Chondrocyte (in vitro differentiated cells): ENCODE measurements around the gene TCF19. TPM values are rescaled to one million over a fixed set of nuclear protein-coding genes. Genes with fewer than 3 reads are reported as not detected.

Experiments used
- DNase-seq: peaks from one replicate; pipeline ENCODE4 v3.0.0; 2021; ENCODE audit warnings: mixed read lengths, low spot score
- H3K27ac Mint-ChIP-seq: one replicate; pipeline ENCODE4 v1.8.0; 2021; ENCODE audit warnings: mild to moderate bottlenecking, moderate library complexity, mixed read lengths; ENCODE audit not compliant: unreplicated experiment
- H3K27me3 Mint-ChIP-seq: 2 replicates; pipeline ENCODE4 v1.8.0; 2021; ENCODE audit warnings: low read depth, mixed read lengths
- H3K36me3 Mint-ChIP-seq: 2 replicates; pipeline ENCODE4 v1.8.0; 2021; ENCODE audit warnings: low read depth, mixed read lengths
- H3K4me1 Mint-ChIP-seq: 2 replicates; pipeline ENCODE4 v1.8.0; 2021; ENCODE audit warnings: low read depth, mild to moderate bottlenecking, mixed read lengths
- H3K4me3 Mint-ChIP-seq: one replicate; pipeline ENCODE4 v1.8.0; 2021; ENCODE audit warnings: mild to moderate bottlenecking, moderate library complexity, mixed read lengths; ENCODE audit not compliant: unreplicated experiment
- H3K9me3 Mint-ChIP-seq: 2 replicates; pipeline ENCODE4 v1.8.0; 2021; ENCODE audit warnings: low read depth, mixed read lengths
- total RNA-seq: library from RNA; stranded (reverse); gene quantifications from 3 replicates; pipeline ENCODE4 v1.2.1, GENCODE V29; 2021
- TF ChIP-seq, protein P1 (sequence below): fragments of 200-600 bp; sonication (generic); IDR thresholded peaks from 2 replicates; pipeline ENCODE4 v1.5.0; 2021; ENCODE audit warnings: antibody characterized with exemption, mild to moderate bottlenecking, moderate library complexity

The TCF19 gene
- total RNA-seq, 1 donor from 2014 or later = 7.4 TPM

DNA sequence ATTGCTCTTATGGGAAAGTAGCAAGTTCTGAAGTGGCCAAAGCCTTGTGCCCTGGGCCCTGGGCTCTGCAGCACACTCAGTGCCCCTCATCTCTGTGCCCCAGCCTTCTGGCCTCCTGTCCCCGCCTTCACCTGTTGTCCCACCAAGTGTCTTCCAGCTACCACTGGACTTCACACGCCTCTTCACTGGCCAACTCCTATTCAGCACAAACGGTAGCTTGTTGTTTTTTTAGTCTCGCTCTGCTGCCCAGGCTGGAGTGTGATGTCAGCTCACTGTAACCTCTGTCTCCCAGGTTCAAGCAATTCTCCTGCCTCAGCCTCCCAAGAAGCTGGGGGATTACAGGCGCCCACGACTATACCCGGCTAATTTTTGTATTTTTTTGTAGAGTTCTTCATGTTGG lies 5.6 kb upstream of the TCF19 start:
- no peak overlapping the region for H3K27ac Mint-ChIP-seq
- DNase-seq = no peak
- no peaks in the 10 kb centered on the region for H3K9me3 Mint-ChIP-seq
- H3K27me3 Mint-ChIP-seq = no peaks in the 10 kb centered on the region
- TF ChIP-seq, protein P1, sequence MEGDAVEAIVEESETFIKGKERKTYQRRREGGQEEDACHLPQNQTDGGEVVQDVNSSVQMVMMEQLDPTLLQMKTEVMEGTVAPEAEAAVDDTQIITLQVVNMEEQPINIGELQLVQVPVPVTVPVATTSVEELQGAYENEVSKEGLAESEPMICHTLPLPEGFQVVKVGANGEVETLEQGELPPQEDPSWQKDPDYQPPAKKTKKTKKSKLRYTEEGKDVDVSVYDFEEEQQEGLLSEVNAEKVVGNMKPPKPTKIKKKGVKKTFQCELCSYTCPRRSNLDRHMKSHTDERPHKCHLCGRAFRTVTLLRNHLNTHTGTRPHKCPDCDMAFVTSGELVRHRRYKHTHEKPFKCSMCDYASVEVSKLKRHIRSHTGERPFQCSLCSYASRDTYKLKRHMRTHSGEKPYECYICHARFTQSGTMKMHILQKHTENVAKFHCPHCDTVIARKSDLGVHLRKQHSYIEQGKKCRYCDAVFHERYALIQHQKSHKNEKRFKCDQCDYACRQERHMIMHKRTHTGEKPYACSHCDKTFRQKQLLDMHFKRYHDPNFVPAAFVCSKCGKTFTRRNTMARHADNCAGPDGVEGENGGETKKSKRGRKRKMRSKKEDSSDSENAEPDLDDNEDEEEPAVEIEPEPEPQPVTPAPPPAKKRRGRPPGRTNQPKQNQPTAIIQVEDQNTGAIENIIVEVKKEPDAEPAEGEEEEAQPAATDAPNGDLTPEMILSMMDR = no peak
- H3K4me3 Mint-ChIP-seq = no peak overlapping the region
- H3K4me1 Mint-ChIP-seq = peaks cover 9% of the 10 kb centered on the region
- H3K36me3 Mint-ChIP-seq = peaks cover 1% of the 10 kb centered on the region

DNA sequence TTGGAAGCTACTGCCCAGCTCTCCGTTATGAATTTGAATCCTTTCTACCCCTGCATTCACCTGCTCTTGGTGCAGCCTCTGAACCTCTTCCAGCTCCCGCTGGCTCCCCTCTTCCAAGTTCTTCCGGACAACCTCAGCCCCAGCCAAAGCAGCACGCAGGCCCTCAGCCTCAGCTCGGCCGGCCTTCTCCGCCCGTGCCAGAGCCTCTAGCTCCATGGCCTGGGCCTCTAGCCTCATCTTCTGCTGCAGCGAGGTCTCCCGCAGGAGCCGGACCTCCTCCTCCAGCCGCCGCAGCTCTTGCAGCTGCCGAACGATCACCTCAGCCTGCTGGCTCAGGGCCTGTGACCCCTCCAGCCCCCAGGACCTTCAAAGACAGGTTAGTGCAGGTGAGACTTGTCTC lies 4.0 kb upstream of the TCF19 start:
- DNase-seq = no peak
- Mint-ChIP-seq H3K36me3 (peaks cover 1% of the 10 kb centered on the region), H3K4me3 (no peak overlapping the region), H3K27me3 (no peaks in the 10 kb centered on the region), H3K27ac (no peak overlapping the region), H3K9me3 (no peaks in the 10 kb centered on the region), H3K4me1 (peaks cover 20% of the 10 kb centered on the region)
- TF ChIP-seq, protein P1 = no peak

DNA sequence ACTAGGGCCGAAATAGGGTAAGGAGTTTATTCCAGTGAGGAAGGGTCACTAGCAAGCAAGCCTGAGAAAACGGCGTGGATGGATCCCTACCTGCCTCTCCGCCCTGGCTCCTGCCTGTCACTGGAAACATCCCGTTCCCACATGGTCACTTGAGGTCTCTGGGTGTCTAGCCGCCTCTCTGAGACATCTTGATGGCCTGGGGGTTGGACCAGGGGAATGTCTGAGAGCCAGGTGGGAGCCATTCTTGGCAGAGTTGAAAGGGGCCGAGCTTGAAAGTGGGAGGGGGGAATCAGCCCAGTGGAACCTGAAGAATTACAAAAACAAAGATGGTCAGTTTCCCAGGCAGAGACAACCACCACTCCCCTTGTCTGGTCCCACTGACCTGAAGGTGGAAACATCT lies 1.7 kb upstream of the TCF19 start:
- H3K27me3 Mint-ChIP-seq = no peaks in the 10 kb centered on the region
- peaks cover 1% of the 10 kb centered on the region for H3K36me3 Mint-ChIP-seq
- TF ChIP-seq, protein P1 = no peak
- no peak for DNase-seq
- no peaks in the 10 kb centered on the region for H3K9me3 Mint-ChIP-seq
- no peak overlapping the region for H3K4me3 Mint-ChIP-seq
- H3K4me1 Mint-ChIP-seq = peaks cover 26% of the 10 kb centered on the region
- H3K27ac Mint-ChIP-seq = no peak overlapping the region

DNA sequence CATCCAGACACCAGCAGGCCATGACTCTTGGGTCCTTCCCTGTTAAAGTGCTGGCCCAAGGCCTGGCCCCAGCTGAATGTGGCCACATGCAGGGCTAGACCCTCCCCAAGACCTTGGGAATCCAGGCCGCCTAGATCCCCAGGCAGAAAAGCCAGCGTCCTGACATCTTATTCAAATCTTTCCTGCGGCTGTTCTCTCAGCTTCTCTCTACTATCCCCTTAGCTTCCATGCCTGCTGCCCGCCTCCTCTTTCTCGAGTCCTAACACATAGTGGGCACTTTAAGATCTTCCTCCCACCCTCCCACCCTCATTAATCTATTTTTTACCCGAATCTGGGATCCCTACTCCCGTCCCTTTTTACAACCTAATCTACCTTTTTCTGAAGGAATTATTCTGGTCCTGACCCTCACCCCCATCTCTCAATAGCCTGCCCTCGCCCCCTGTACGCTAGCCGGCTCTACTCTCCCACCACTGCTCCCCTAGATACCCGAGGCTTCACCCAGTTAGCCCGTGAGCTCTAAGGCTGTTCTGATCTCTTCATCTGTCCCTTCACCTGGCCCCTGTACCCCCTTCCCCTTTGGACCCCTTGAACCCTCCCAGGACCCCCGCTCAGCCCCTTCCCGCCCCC lies 763 bp upstream of the TCF19 start, which contains the start of gene CCHCR1:
Gene CCHCR1, minus strand, starts transcription at position 290 of the 627 bp plus-strand sequence. Its CDS starts 202 bp downstream, at position 88.
- H3K9me3 Mint-ChIP-seq = no peaks in the 10 kb centered on the region
- H3K4me1 Mint-ChIP-seq = peaks cover 26% of the 10 kb centered on the region
- H3K27ac Mint-ChIP-seq = peak within 1 kb of the TSS; percentile 90
- H3K36me3 Mint-ChIP-seq = peaks cover 1% of the 10 kb centered on the region
- peak within 1 kb of the TSS; percentile 89 for H3K4me3 Mint-ChIP-seq
- TF ChIP-seq, protein P1 = no peak
- H3K27me3 Mint-ChIP-seq = no peaks in the 10 kb centered on the region
- DNase-seq = no peak

DNA sequence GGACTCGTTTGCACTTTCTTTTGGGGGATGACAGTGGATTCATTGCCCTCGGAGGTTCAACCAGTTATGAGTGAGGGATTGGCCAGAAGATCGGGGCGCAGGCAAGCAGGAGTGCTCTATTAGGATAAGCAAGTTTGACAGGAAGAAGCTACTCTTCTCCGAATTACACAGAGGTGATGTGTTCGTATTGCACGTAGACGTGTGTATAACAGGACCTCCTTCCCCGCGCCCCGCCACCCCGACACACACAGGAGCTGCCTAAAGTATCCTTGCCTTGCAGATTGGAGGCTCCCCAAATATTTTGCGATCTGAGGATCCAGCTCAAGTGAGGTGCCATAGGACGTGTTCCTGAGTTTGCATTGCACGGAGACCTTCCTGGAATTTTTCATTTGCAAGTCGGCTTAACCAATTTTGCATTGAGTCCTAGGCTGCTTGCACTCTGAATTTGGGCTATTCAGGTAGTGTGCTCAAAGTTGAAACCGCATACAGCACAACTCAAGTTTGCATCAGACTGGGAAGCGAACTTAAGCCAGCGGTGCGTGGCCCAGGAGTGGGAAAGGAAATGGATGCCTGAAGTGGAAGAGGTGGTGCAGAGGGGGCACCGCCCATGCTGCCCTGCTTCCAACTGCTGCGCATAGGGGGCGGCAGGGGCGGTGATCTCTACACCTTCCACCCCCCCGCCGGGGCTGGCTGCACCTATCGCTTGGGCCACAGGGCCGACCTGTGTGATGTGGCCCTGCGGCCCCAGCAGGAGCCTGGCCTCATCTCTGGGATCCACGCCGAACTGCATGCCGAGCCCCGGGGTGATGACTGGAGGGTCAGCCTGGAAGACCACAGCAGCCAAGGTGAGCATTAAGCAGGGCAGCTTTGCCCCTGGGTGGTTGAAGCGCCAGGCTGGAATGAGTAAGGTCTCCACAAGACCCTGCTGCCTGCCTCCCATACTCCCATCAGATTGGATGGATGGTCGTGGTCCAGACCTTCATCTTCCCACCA lies 770 bp downstream of the TCF19 start:
- peaks cover 26% of the 10 kb centered on the region for H3K4me1 Mint-ChIP-seq
- no peak for DNase-seq
- TF ChIP-seq, protein P1 = peak; percentile 10
- H3K36me3 Mint-ChIP-seq = peaks cover 1% of the 10 kb centered on the region
- no peaks in the 10 kb centered on the region for H3K9me3 Mint-ChIP-seq
- no peaks in the 10 kb centered on the region for H3K27me3 Mint-ChIP-seq
- peak overlapping the region; percentile 90 for H3K27ac Mint-ChIP-seq
- H3K4me3 Mint-ChIP-seq = peak overlapping the region; percentile 89
